GM12878 (cell line): ENCODE results near the gene CD300A. TPM values are rescaled to one million over a fixed set of nuclear protein-coding genes. Genes with fewer than 3 reads are reported as not detected.
A peak's percentile ranks its signal among the peaks of the same experiment; 100 is the strongest.

Source experiments
- ATAC-seq: fragments of 200-7000 bp; cut with Tn5 transposase; 3 replicates; pipeline ENCODE4 v1.9.1; 2020; ENCODE audit warnings: mild to moderate bottlenecking, moderate library complexity
- BruUV-seq: library from RNA; stranded (reverse); fragments of 400-500 nt; replicated peaks from 2 replicates; lab custom pipeline; 2021; lab: Mats Ljungman, UMichigan
- CTCF ChIA-PET: fragments of 300-600 bp; sonication (Branson Sonifier 250); formaldehyde crosslinking; extraction: SDS; loops from one replicate; lab custom pipeline; 2021; ENCODE audit warnings: inconsistent platforms; lab: Yijun Ruan, JAX
- POLR2A ChIA-PET: fragments of 350-600 bp; formaldehyde crosslinking; extraction: SDS; loops from one replicate; lab custom pipeline; 2021; ENCODE audit warnings: inconsistent platforms; lab: Charles Lee
- RAD21 ChIA-PET: fragments of 300-600 bp; sonication (Branson Sonifier 250); formaldehyde crosslinking; loops from one replicate; lab custom pipeline; 2023; ENCODE audit warnings: antibody characterized with exemption; ENCODE audit not compliant: unreplicated experiment; lab: Charles Lee
- SMC1A ChIA-PET: fragments of 300-600 bp; sonication (Branson Sonifier 250); formaldehyde crosslinking; loops from one replicate; lab custom pipeline; 2023; ENCODE audit not compliant: unreplicated experiment, uncharacterized antibody; lab: Charles Lee
- DNase-seq: peaks from one replicate; pipeline ENCODE4 v3.0.0-alpha.2; 2011; ENCODE audit warnings: low read depth, low spot score
- FAIRE-seq: peaks from 3 replicates; lab custom pipeline; 2011; peaks lifted over from hg19 to GRCh38; lab: Jason Lieb, UNC
- H2AFZ ChIP-seq: 2 replicates; pipeline ENCODE4 v1.6.0; 2011; ENCODE audit warnings: low read depth, low read length, control low read depth; ENCODE audit not compliant: control insufficient read depth
- H3K27ac ChIP-seq: 2 replicates; pipeline ENCODE4 v1.5.1; 2011; ENCODE audit warnings: control low read depth; ENCODE audit not compliant: control insufficient read depth, insufficient read depth
- H3K27me3 ChIP-seq, 2 experiments: replicated peaks in 1 of 2; 2 replicates each; pipeline versions ENCODE4 v1.6.0 to v1.6.1; 2011; ENCODE audit warnings: low read length in 1 of 2; ENCODE audit not compliant: control insufficient read depth in 2 of 2, insufficient read depth in 2 of 2
- H3K36me3 ChIP-seq, 2 experiments: 2 replicates each; pipeline ENCODE4 v1.5.1; 2011; ENCODE audit warnings: low read length in 1 of 2; ENCODE audit not compliant: control insufficient read depth in 2 of 2, insufficient read depth in 2 of 2
- H3K4me1 ChIP-seq: 2 replicates; pipeline ENCODE4 v1.6.1; 2011; ENCODE audit warnings: mild to moderate bottlenecking, low read length, moderate library complexity, mixed read lengths; ENCODE audit not compliant: control insufficient read depth, insufficient read depth
- H3K4me2 ChIP-seq: 2 replicates; pipeline ENCODE4 v1.6.0; 2011; ENCODE audit warnings: control low read depth; ENCODE audit not compliant: control insufficient read depth, insufficient read depth
- H3K4me3 ChIP-seq: fragments of 200-600 bp; sonication (generic); 2 replicates; pipeline ENCODE4 v1.5.1; 2016
- H3K79me2 ChIP-seq: 2 replicates; pipeline ENCODE4 v1.6.0; 2011; ENCODE audit warnings: low read length; ENCODE audit not compliant: control insufficient read depth, insufficient read depth
- H3K9ac ChIP-seq: 2 replicates; pipeline ENCODE4 v1.8.0; 2011; ENCODE audit warnings: low read length, control low read depth, mixed read lengths; ENCODE audit not compliant: control insufficient read depth, insufficient read depth
- H3K9me3 ChIP-seq: replicated peaks from 3 replicates; pipeline ENCODE4 v1.5.1; 2011; ENCODE audit warnings: mild to moderate bottlenecking, low read length; ENCODE audit not compliant: control insufficient read depth, insufficient read depth
- H4K20me1 ChIP-seq: 2 replicates; pipeline ENCODE4 v1.6.0; 2011; ENCODE audit not compliant: control insufficient read depth, insufficient read depth
- BACH1 ChIP-seq: fragments of 450-650 bp; IDR thresholded peaks from 2 replicates; pipeline ENCODE4 v1.6.1; 2017; ENCODE audit warnings: mild to moderate bottlenecking, borderline replicate concordance
- FOXK2 ChIP-seq: fragments of 450-650 bp; IDR thresholded peaks from 2 replicates; pipeline ENCODE4 v1.6.1; 2017; ENCODE audit warnings: mild to moderate bottlenecking, moderate library complexity
- LARP7 ChIP-seq: fragments of 450-650 bp; IDR thresholded peaks from 2 replicates; pipeline ENCODE4 v1.6.1; 2017; ENCODE audit warnings: mild to moderate bottlenecking
- POLR2AphosphoS2 ChIP-seq: IDR thresholded peaks from 2 replicates; pipeline ENCODE4 v1.6.1; 2011; ENCODE audit warnings: low read depth, mild to moderate bottlenecking, low read length, improper control_type of control experiment, moderate library complexity
- RUNX3 ChIP-seq: IDR thresholded peaks from 2 replicates; pipeline ENCODE4 v1.6.1; 2012; ENCODE audit warnings: low read length, inconsistent platforms
- ZNF207 ChIP-seq: fragments of 450-650 bp; IDR thresholded peaks from 2 replicates; pipeline ENCODE4 v1.6.1; 2014; ENCODE audit warnings: antibody characterized with exemption, mild to moderate bottlenecking, borderline replicate concordance
- ZNF274 ChIP-seq: IDR thresholded peaks from one replicate; pipeline ENCODE4 v1.8.0; 2011; ENCODE audit not compliant: insufficient read length, insufficient read depth
- ZNF592 ChIP-seq: fragments of 450-650 bp; IDR thresholded peaks from 2 replicates; pipeline ENCODE4 v1.6.1; 2017; ENCODE audit warnings: mild to moderate bottlenecking, moderate library complexity
- WGBS: methylation state at CpG from one replicate; pipeline ENCODE4 v1.1.6; 2016; ENCODE audit warnings: low lambda C conversion rate; ENCODE audit not compliant: insufficient replicate concordance, insufficient coverage; ENCODE audit errors: missing lambda C conversion rate; 5-methylcytosine and 5-hydroxymethylcytosine counted together
- in situ Hi-C: fragments of 300-500 bp; cut with MboI; formaldehyde crosslinking; loops from 9 replicates; pipeline ENCODE4 v1.14.3; 2018; ENCODE audit warnings: mixed read lengths
- intact Hi-C: fragments of 100-400 bp; cut with micrococcal nuclease; formaldehyde crosslinking; loops from one replicate; pipeline ENCODE4 v1.14.2; 2022; ENCODE audit not compliant: unreplicated experiment
- polyA plus RNA-seq, 11 experiments: library from polyadenylated mRNA; depleted of rRNA in 4 of 11; unstranded in 6 of 11; stranded (reverse) in 5 of 11; fragments of >200 nt; fragmentation: Nextera tagmentation in 4 of 11; fragmentation: Illumina TruSeq in 1 of 11; extraction: Ambion mirVana in 4 of 11; extraction: Trizol in 1 of 11; gene quantifications; 1 replicate in 1 of 11; 2 replicates in 10 of 11; pipeline versions ENCODE4 v1.2.1 to v1.2.3, GENCODE V29; 2011 to 2016; ENCODE audit warnings: inconsistent platforms in 2 of 11, missing spikeins in 2 of 11, low read depth in 1 of 11
- total RNA-seq, 4 experiments: library from RNA; depleted of rRNA in 3 of 4; stranded (reverse); fragments of >200 nt in 3 of 4; fragmentation: Illumina TruSeq in 1 of 4; extraction: Trizol in 1 of 4; gene quantifications; 2 replicates each; pipeline versions ENCODE4 v1.2.1 to v1.2.3, GENCODE V29; 2013 to 2021

CD300A gene
- total and polyA plus RNA-seq, 10 of the 15 experiments (the other 5 are each of a cell fraction or from before 2014, with no cell fraction given): 10.6 to 128 (median 36.1) TPM

DNA sequence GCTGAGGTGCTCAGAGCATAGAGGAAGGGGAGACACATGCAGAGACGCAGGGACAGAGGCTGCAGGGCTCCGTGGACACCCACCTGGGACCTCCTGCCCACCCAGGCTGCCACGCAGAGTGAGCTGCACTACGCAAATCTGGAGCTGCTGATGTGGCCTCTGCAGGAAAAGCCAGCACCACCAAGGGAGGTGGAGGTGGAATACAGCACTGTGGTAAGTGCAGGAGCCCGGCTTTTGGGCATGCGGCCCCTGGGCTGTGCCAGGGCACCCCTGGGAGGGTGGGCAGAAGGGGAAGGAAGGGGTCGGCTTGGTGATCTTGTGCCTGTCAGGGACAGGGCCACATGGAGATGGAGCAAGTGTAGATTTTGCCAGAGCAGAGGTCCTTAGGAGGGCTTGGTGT, 15.2 kb downstream of the CD300A start:
- no TSS peak for BruUV-seq
- Histone ChIP-seq H3K4me2 (no peak overlapping the region), H3K27me3 (no peaks in the 10 kb centered on the region), H3K4me1 (peaks cover 18% of the 10 kb centered on the region), H3K36me3 (peaks cover 24 to 46% of the 10 kb centered on the region in 2 experiments), H2AFZ (no peak overlapping the region), H3K9ac (no peak overlapping the region), H4K20me1 (no peaks in the 10 kb centered on the region; the same call in 1 of the 2 replicates), H3K79me2 (peaks cover 2% of the 10 kb centered on the region), H3K4me3 (no peak overlapping the region), H3K9me3 (no peaks in the 10 kb centered on the region; the same call in 2 of the 3 replicates), H3K27ac (no peak overlapping the region)
- ChIA-PET RAD21 (no interaction called here), POLR2A (interaction anchor here (1.0 kb wide), 1 partner anchor 13 kb away, joined by 3 read pairs; no protein-coding TSS in a partner anchor), SMC1A (interaction anchor here (0.6 to 1.5 kb wide), 2 partner anchors 10 to 176 kb away, joined by 3 to 9 read pairs; no protein-coding TSS in a partner anchor), CTCF (interaction anchor here (0.9 to 1.4 kb wide), 2 partner anchors 12 to 40 kb away, joined by 3 to 4 read pairs; no protein-coding TSS in a partner anchor)
- ATAC-seq (no peak), FAIRE-seq (no peak), DNase-seq (no peak)
- WGBS: 59% methylated on average over 7 of the region's 7 CpGs
- in situ Hi-C loops: no loop called here
- no peak for TF ChIP-seq FOXK2
- TF ChIP-seq POLR2AphosphoS2: 0 out of 2 replicates have a peak, but pooled peaks have one; percentile 19
- intact Hi-C loops: no loop called here

GRCh38 chr17:74484066-74484465, 17.6 kb downstream of the CD300A start:
- Histone ChIP-seq H3K4me3 (no peak overlapping the region), H3K9ac (no peak overlapping the region), H2AFZ (no peak overlapping the region), H3K4me2 (no peak overlapping the region), H3K79me2 (peaks cover 2% of the 10 kb centered on the region; the same call in 1 of the 2 replicates), H4K20me1 (no peaks in the 10 kb centered on the region; the same call in 1 of the 2 replicates), H3K4me1 (peaks cover 4% of the 10 kb centered on the region; the same call in 1 of the 2 replicates)
- ATAC-seq: no peak
- intact Hi-C loops: no loop called here
- TF ChIP-seq LARP7: no peak
- TF ChIP-seq BACH1: no peak
- no peak for TF ChIP-seq RUNX3
- TF ChIP-seq ZNF207: no peak
- no peak for TF ChIP-seq ZNF592
- TF ChIP-seq ZNF274: no peak
- TF ChIP-seq, all 136 proteins: peak for 0
- peaks cover 22 to 44% of the 10 kb centered on the region in 2 experiments for H3K36me3 ChIP-seq
- ChIA-PET RAD21 (interaction anchor here (0.6 kb wide), 1 partner anchor 105 kb away, joined by 3 read pairs; no protein-coding TSS in a partner anchor), CTCF (interaction anchor here (1.4 kb wide), 1 partner anchor 116 kb away, joined by 3 read pairs; no protein-coding TSS in a partner anchor), POLR2A (interaction anchor here (1.3 kb wide), 1 partner anchor 13 kb away, joined by 3 read pairs; no protein-coding TSS in a partner anchor), SMC1A (interaction anchor here (0.6 to 1.4 kb wide), 3 partner anchors 15 to 27 kb away, joined by 3 to 6 read pairs (median 4); no protein-coding TSS in a partner anchor)
- DNase-seq: no peak
- H3K27ac ChIP-seq: no peak overlapping the region
- H3K27me3 ChIP-seq: no peaks in the 10 kb centered on the region
- in situ Hi-C loops: no loop called here
- no peaks in the 10 kb centered on the region; the same call in 2 of the 3 replicates for H3K9me3 ChIP-seq
- BruUV-seq: TSS peak; percentile 52
- no peak for FAIRE-seq
- WGBS: 59% methylated on average over 9 of the region's 9 CpGs
